DOHH2 (cell line): ENCODE results near the gene SCRN1.

Experiments
- CTCF ChIP-seq: fragments of 200-600 bp; sonication (generic); IDR thresholded peaks from one replicate; pipeline ENCODE4 v1.5.1; 2014; ENCODE audit warnings: antibody characterized with exemption, mild to moderate bottlenecking, low read depth, low read length; ENCODE audit not compliant: poor library complexity, severe bottlenecking
- EZH2phosphoT487 ChIP-seq: fragments of 200-600 bp; sonication (generic); IDR thresholded peaks from 2 replicates; pipeline ENCODE4 v1.6.1; 2017; ENCODE audit warnings: borderline replicate concordance, mild to moderate bottlenecking, antibody characterized with exemption, low read length, moderate library complexity, mixed read lengths

GRCh38 chr7:29929018-29929807 lies 60.4 kb downstream of the SCRN1 start:
- no peak for TF ChIP-seq CTCF
- TF ChIP-seq EZH2phosphoT487 = no peak
